Neural crest cell (in vitro differentiated cells): Measurements from ENCODE around the gene IL36RN. TPM values are rescaled to one million over a fixed set of nuclear protein-coding genes. Genes with fewer than 3 reads are reported as not detected.

Experiments
- DNase-seq: peaks from one replicate; pipeline ENCODE4 v3.0.0; 2021; ENCODE audit warnings: low read depth, mixed read lengths, low spot score
- H3K27ac Mint-ChIP-seq: one replicate; pipeline ENCODE4 v1.8.0; 2021; ENCODE audit warnings: mild to moderate bottlenecking, mixed read lengths; ENCODE audit not compliant: unreplicated experiment
- H3K27me3 Mint-ChIP-seq: 2 replicates; pipeline ENCODE4 v1.8.0; 2021; ENCODE audit warnings: low read depth, mild to moderate bottlenecking, mixed read lengths
- H3K36me3 Mint-ChIP-seq: 2 replicates; pipeline ENCODE4 v1.8.0; 2021; ENCODE audit warnings: low read depth, mild to moderate bottlenecking, mixed read lengths
- H3K4me1 Mint-ChIP-seq: 2 replicates; pipeline ENCODE4 v1.8.0; 2021; ENCODE audit warnings: mixed read lengths
- H3K4me3 Mint-ChIP-seq: one replicate; pipeline ENCODE4 v1.8.0; 2021; ENCODE audit warnings: mild to moderate bottlenecking, mixed read lengths
- H3K9me3 Mint-ChIP-seq: 2 replicates; pipeline ENCODE4 v1.8.0; 2021; ENCODE audit warnings: mixed read lengths
- CTCF ChIP-seq: fragments of 200-600 bp; sonication (generic); conservative IDR thresholded peaks from 2 replicates; pipeline ENCODE4 v1.5.0; 2021; ENCODE audit warnings: antibody characterized with exemption, mild to moderate bottlenecking
- total RNA-seq: library from RNA; stranded (reverse); gene quantifications from 2 replicates; pipeline ENCODE4 v1.2.1, GENCODE V29; 2021

IL36RN gene
- total RNA-seq, 1 donor from 2014 or later = not detected

GRCh38 chr2:113085542-113085941 is 26.5 kb downstream of the IL36RN start:
- no peaks in the 10 kb centered on the region for H3K4me1 Mint-ChIP-seq

GRCh38 chr2:113088213-113088992 is 29.4 kb downstream of the IL36RN start:
- Mint-ChIP-seq H3K27me3 (peaks cover 22% of the 10 kb centered on the region), H3K27ac (no peak overlapping the region), H3K4me3 (no peak overlapping the region), H3K36me3 (no peaks in the 10 kb centered on the region), H3K4me1 (no peaks in the 10 kb centered on the region), H3K9me3 (no peaks in the 10 kb centered on the region)
- TF ChIP-seq CTCF = no peak
- DNase-seq = no peak

More at GRCh38 chr2:113085542-113085941, 26.5 kb downstream of the IL36RN start:
- H3K4me3 Mint-ChIP-seq = no peak overlapping the region
- TF ChIP-seq CTCF = no peak
- H3K27ac Mint-ChIP-seq = no peak overlapping the region
- peaks cover 32% of the 10 kb centered on the region for H3K27me3 Mint-ChIP-seq
- H3K9me3 Mint-ChIP-seq = no peaks in the 10 kb centered on the region
- H3K36me3 Mint-ChIP-seq = no peaks in the 10 kb centered on the region
- DNase-seq = no peak

GRCh38 chr2:113089916-113090315 is 30.9 kb downstream of the IL36RN start:
- H3K4me1 Mint-ChIP-seq = no peaks in the 10 kb centered on the region
- TF ChIP-seq CTCF = no peak
- no peak for DNase-seq
- H3K27ac Mint-ChIP-seq = no peak overlapping the region
- H3K36me3 Mint-ChIP-seq = no peaks in the 10 kb centered on the region
- peaks cover 20% of the 10 kb centered on the region for H3K27me3 Mint-ChIP-seq
- H3K4me3 Mint-ChIP-seq = no peak overlapping the region
- H3K9me3 Mint-ChIP-seq = no peaks in the 10 kb centered on the region

- no peak for TF ChIP-seq CTCF
These were observed 32.4 kb downstream of the IL36RN start for GRCh38 chr2:113091231-113091896.

DNA sequence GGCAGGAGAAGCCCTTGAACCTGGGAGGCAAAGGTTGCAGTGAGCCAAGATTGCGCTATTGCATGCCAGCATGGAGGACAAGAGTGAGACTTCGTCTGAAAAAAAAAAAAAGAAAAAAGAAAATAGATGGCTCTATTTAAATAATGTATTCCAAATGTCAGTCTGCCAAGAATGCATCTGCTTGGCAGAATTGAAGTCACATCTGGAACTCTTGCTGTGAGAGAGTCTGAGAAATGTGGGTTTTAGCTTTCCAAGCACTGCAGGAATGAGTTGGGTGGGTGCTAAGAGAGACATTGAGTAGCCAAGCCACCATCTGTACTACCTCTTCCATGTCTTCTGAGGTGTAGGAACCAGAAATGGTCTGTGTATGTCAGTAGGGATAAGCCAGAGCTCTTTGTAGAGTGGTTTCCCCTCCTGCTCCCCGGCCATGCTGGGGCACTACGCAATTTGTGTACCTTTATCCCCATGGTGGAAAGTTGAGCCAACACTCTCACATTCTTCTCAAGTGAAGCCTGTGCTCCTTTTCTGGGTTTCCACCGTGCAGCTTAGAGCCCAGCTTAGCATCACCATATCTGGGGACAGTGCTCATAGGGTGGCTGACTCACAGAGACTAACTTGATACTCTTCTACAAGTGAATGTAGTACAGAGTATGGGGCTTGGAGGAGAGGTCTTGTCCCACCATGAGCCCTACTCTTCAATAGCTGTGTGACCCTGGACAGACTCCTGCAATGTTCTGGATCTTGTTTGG is 34.0 kb downstream of the IL36RN start:
- Mint-ChIP-seq H3K4me3 (no peak overlapping the region), H3K36me3 (no peaks in the 10 kb centered on the region), H3K4me1 (no peaks in the 10 kb centered on the region), H3K27me3 (peaks cover 8% of the 10 kb centered on the region), H3K27ac (no peak overlapping the region), H3K9me3 (peaks cover 3% of the 10 kb centered on the region)
- no peak for TF ChIP-seq CTCF
- no peak for DNase-seq

More at GRCh38 chr2:113091231-113091896, 32.4 kb downstream of the IL36RN start:
- Mint-ChIP-seq H3K27ac (no peak overlapping the region), H3K27me3 (peaks cover 13% of the 10 kb centered on the region), H3K4me1 (no peaks in the 10 kb centered on the region), H3K9me3 (peaks cover 3% of the 10 kb centered on the region), H3K4me3 (no peak overlapping the region), H3K36me3 (no peaks in the 10 kb centered on the region)
- DNase-seq = no peak
